CD4-positive, alpha-beta memory T cell (primary cell): ENCODE measurements around the gene SAFB2. TPM values are rescaled to one million over a fixed set of nuclear protein-coding genes. Genes with fewer than 3 reads are reported as not detected.

ENCODE experiments used
- CTCF ChIA-PET: fragments of 350-600 bp; sonication (Branson Sonifier 250); formaldehyde crosslinking; loops from one replicate; lab custom pipeline; 2021; ENCODE audit warnings: inconsistent platforms; ENCODE audit not compliant: partially characterized antibody; lab: Charles Lee
- POLR2A ChIA-PET: fragments of 350-600 bp; sonication (Branson Sonifier 250); formaldehyde crosslinking; loops from one replicate; lab custom pipeline; 2021; ENCODE audit not compliant: partially characterized antibody; lab: Charles Lee
- DNase-seq, 5 donors: peaks; one replicate each; pipeline versions ENCODE4 v3.0.0 to v3.0.0-alpha.2; 2020 to 2022; ENCODE audit warnings: mixed read lengths in 1 of 5
- H3K27ac ChIP-seq: one replicate; pipeline ENCODE4 v1.7.0; 2013; ENCODE audit warnings: low read depth, low read length
- H3K27me3 ChIP-seq: 2 replicates; pipeline ENCODE4 v1.7.0; 2013; ENCODE audit warnings: mild to moderate bottlenecking, low read length, moderate library complexity; ENCODE audit not compliant: insufficient read depth
- H3K36me3 ChIP-seq: 2 replicates; pipeline ENCODE4 v1.7.0; 2013; ENCODE audit warnings: mild to moderate bottlenecking, low read length, moderate library complexity; ENCODE audit not compliant: insufficient read depth
- H3K4me1 ChIP-seq: 2 replicates; pipeline ENCODE4 v1.7.0; 2013; ENCODE audit warnings: mild to moderate bottlenecking, low read length, moderate library complexity; ENCODE audit not compliant: insufficient read depth
- H3K4me3 ChIP-seq, 2 donors: one replicate each; pipeline ENCODE4 v1.7.0; 2013; ENCODE audit warnings: low read length in 2 of 2, mild to moderate bottlenecking in 1 of 2
- H3K9me3 ChIP-seq, 2 donors: one replicate each; pipeline ENCODE4 v1.7.0; 2013; ENCODE audit warnings: low read length in 2 of 2, control low read depth in 1 of 2; ENCODE audit not compliant: control insufficient read depth in 1 of 2
- H3K27ac Mint-ChIP-seq, 7 donors: one replicate each; pipeline ENCODE4 v1.8.0; 2020 to 2021; ENCODE audit warnings: mixed read lengths in 7 of 7, mild to moderate bottlenecking in 6 of 7, inconsistent platforms in 3 of 7, moderate library complexity in 3 of 7
- H3K27me3 Mint-ChIP-seq, 2 donors: one replicate each; pipeline ENCODE4 v1.8.0; 2020 to 2021; ENCODE audit warnings: mixed read lengths in 2 of 2
- H3K36me3 Mint-ChIP-seq, 2 donors: one replicate each; pipeline ENCODE4 v1.8.0; 2020 to 2021; ENCODE audit warnings: mixed read lengths in 2 of 2, inconsistent platforms in 1 of 2, mild to moderate bottlenecking in 1 of 2
- H3K4me1 Mint-ChIP-seq, 4 donors: one replicate each; pipeline ENCODE4 v1.8.0; 2020 to 2021; ENCODE audit warnings: mixed read lengths in 4 of 4, mild to moderate bottlenecking in 1 of 4
- H3K4me3 Mint-ChIP-seq, 8 donors: one replicate each; pipeline ENCODE4 v1.8.0; 2020 to 2021; ENCODE audit warnings: mixed read lengths in 8 of 8, mild to moderate bottlenecking in 7 of 8, moderate library complexity in 6 of 8, inconsistent platforms in 3 of 8
- H3K9me3 Mint-ChIP-seq, 8 donors: one replicate each; pipeline ENCODE4 v1.8.0; 2020 to 2021; ENCODE audit warnings: mixed read lengths in 8 of 8, mild to moderate bottlenecking in 5 of 8, inconsistent platforms in 3 of 8, moderate library complexity in 1 of 8
- intact Hi-C: fragments of 100-400 bp; cut with micrococcal nuclease; formaldehyde crosslinking; loops from one replicate; pipeline ENCODE4 v1.15.1; 2023
- polyA plus RNA-seq, 2 donors: library from polyadenylated mRNA; unstranded; fragments of 300-500 nt; fragmentation: Illumina TruSeq; gene quantifications; one replicate each; pipeline ENCODE4 v1.2.3, GENCODE V29; 2021
- total RNA-seq, 2 experiments: library from RNA; stranded (reverse); gene quantifications; one replicate each; pipeline ENCODE4 v1.2.3, GENCODE V29; 2021

Gene SAFB2
- total and polyA plus RNA-seq, 4 experiments from 2014 or later = 16.6 to 263 (median 161) TPM

- ChIA-PET POLR2A (no interaction called here), CTCF (no interaction called here)
- Histone ChIP-seq H3K4me3 (no peak overlapping the region), H3K27me3 (no peaks in the 10 kb centered on the region), H3K9me3 (no peaks in the 10 kb centered on the region), H3K4me1 (peaks cover 5% of the 10 kb centered on the region), H3K36me3 (no peaks in the 10 kb centered on the region), H3K27ac (no peak overlapping the region)
- Mint-ChIP-seq H3K27me3 (no peaks in the 10 kb centered on the region), H3K9me3 (peaks cover 0 to 3% (median 0%) of the 10 kb centered on the region in 8 donors), H3K36me3 (peaks cover 0 to 3% of the 10 kb centered on the region in 2 donors), H3K4me3 (no peak overlapping the region), H3K27ac (peak overlapping the region in 2 of 7 donors; percentile 24 to 41), H3K4me1 (peaks cover 4 to 10% (median 8%) of the 10 kb centered on the region in 4 donors)
- no peak for DNase-seq
- intact Hi-C loops = loop anchor here (5.0 kb wide), 1 partner anchor 528 kb away; no protein-coding TSS in a partner anchor
Measured at GRCh38 chr19:5575590-5575989, 47.0 kb downstream of the SAFB2 start.

- Mint-ChIP-seq H3K4me3 (no peak overlapping the region), H3K27me3 (peaks cover 2 to 3% of the 10 kb centered on the region in 2 donors), H3K4me1 (peaks cover 0 to 2% (median 1%) of the 10 kb centered on the region in 4 donors), H3K9me3 (peaks cover 0 to 2% (median 0%) of the 10 kb centered on the region in 8 donors), H3K27ac (no peak overlapping the region), H3K36me3 (peaks cover 0 to 3% of the 10 kb centered on the region in 2 donors)
- H3K4me1 ChIP-seq = peaks cover under 1% of the 10 kb centered on the region
- DNase-seq = no peak
- no peaks in the 10 kb centered on the region for H3K36me3 ChIP-seq
- ChIA-PET CTCF (interaction anchor here (0.5 to 1.1 kb wide), 2 partner anchors 10 to 32 kb away, joined by 3 to 5 read pairs; no protein-coding TSS in a partner anchor), POLR2A (interaction anchor here (1.1 kb wide), 1 partner anchor 11 kb away, joined by 3 read pairs; no protein-coding TSS in a partner anchor)
- H3K27ac ChIP-seq = no peak overlapping the region
- H3K9me3 ChIP-seq = no peaks in the 10 kb centered on the region
- H3K27me3 ChIP-seq = no peaks in the 10 kb centered on the region
- no peak overlapping the region for H3K4me3 ChIP-seq
- intact Hi-C loops = no loop called here
Measured at GRCh38 chr19:5572556-5573286, 49.9 kb downstream of the SAFB2 start.

- no peaks in the 10 kb centered on the region for H3K36me3 ChIP-seq
- H3K4me3 ChIP-seq = no peak overlapping the region
- intact Hi-C loops = no loop called here
- H3K36me3 Mint-ChIP-seq = peaks cover 0 to 3% of the 10 kb centered on the region in 2 donors
- H3K4me1 ChIP-seq = no peaks in the 10 kb centered on the region
- DNase-seq = no peak
- H3K4me1 Mint-ChIP-seq = no peaks in the 10 kb centered on the region
- H3K9me3 ChIP-seq = no peaks in the 10 kb centered on the region
- H3K27me3 ChIP-seq = peaks cover 4% of the 10 kb centered on the region
- H3K27me3 Mint-ChIP-seq = peaks cover 2 to 3% of the 10 kb centered on the region in 2 donors
- ChIA-PET POLR2A (no interaction called here), CTCF (no interaction called here)
- H3K4me3 Mint-ChIP-seq = no peak overlapping the region
- H3K27ac ChIP-seq = no peak overlapping the region
- no peaks in the 10 kb centered on the region for H3K9me3 Mint-ChIP-seq
- H3K27ac Mint-ChIP-seq = no peak overlapping the region
Measured at GRCh38 chr19:5571777-5572176, 50.8 kb downstream of the SAFB2 start.

- Mint-ChIP-seq H3K9me3 (peaks cover 0 to 2% (median 0%) of the 10 kb centered on the region in 8 donors), H3K36me3 (peaks cover 0 to 3% of the 10 kb centered on the region in 2 donors), H3K27me3 (peaks cover 8 to 15% of the 10 kb centered on the region in 2 donors), H3K4me3 (no peak overlapping the region), H3K27ac (peak overlapping the region in 1 of 7 donors; percentile 24), H3K4me1 (no peaks in the 10 kb centered on the region)
- no peak for DNase-seq
- Histone ChIP-seq H3K4me1 (no peaks in the 10 kb centered on the region), H3K27ac (no peak overlapping the region), H3K36me3 (no peaks in the 10 kb centered on the region), H3K27me3 (peaks cover 10% of the 10 kb centered on the region), H3K4me3 (no peak overlapping the region), H3K9me3 (no peaks in the 10 kb centered on the region)
- CTCF ChIA-PET = no interaction called here
- intact Hi-C loops = no loop called here
- POLR2A ChIA-PET = no interaction called here
Measured at GRCh38 chr19:5567970-5568407, 54.6 kb downstream of the SAFB2 start.

- no peak within 1 kb of the TSS for H3K4me3 ChIP-seq
- peaks cover 0 to 4% (median 0%) of the 10 kb centered on the region in 8 donors for H3K9me3 Mint-ChIP-seq
- H3K36me3 ChIP-seq = no peaks in the 10 kb centered on the region
- peak within 1 kb of the TSS in 1 of 7 donors; percentile 24 for H3K27ac Mint-ChIP-seq
- no peak within 1 kb of the TSS for H3K4me3 Mint-ChIP-seq
- peaks cover 10% of the 10 kb centered on the region for H3K27me3 ChIP-seq
- no peak for DNase-seq
- H3K4me1 ChIP-seq = no peaks in the 10 kb centered on the region
- no peaks in the 10 kb centered on the region for H3K9me3 ChIP-seq
- peaks cover 0 to 3% of the 10 kb centered on the region in 2 donors for H3K36me3 Mint-ChIP-seq
- CTCF ChIA-PET = no interaction called here
- intact Hi-C loops = no loop called here
- H3K27ac ChIP-seq = no peak within 1 kb of the TSS
- no peaks in the 10 kb centered on the region for H3K4me1 Mint-ChIP-seq
- POLR2A ChIA-PET = no interaction called here
- peaks cover 8 to 17% of the 10 kb centered on the region in 2 donors for H3K27me3 Mint-ChIP-seq
Measured at GRCh38 chr19:5567360-5567969, 55.1 kb downstream of the SAFB2 start, which contains the start of gene TINCR. Gene TINCR, minus strand, starts transcription at chr19:5567953.

- Histone ChIP-seq H3K4me1 (no peaks in the 10 kb centered on the region), H3K27me3 (peaks cover 10% of the 10 kb centered on the region), H3K9me3 (peaks cover 0 to 8% of the 10 kb centered on the region in 2 donors), H3K36me3 (no peaks in the 10 kb centered on the region), H3K27ac (no peak overlapping the region), H3K4me3 (no peak overlapping the region)
- H3K27ac Mint-ChIP-seq = no peak overlapping the region
- H3K4me1 Mint-ChIP-seq = no peaks in the 10 kb centered on the region
- no peak overlapping the region for H3K4me3 Mint-ChIP-seq
- intact Hi-C loops = no loop called here
- peaks cover 5 to 7% of the 10 kb centered on the region in 2 donors for H3K36me3 Mint-ChIP-seq
- DNase-seq = no peak
- CTCF ChIA-PET = no interaction called here
- POLR2A ChIA-PET = no interaction called here
- H3K9me3 Mint-ChIP-seq = peaks cover 0 to 19% (median 13%) of the 10 kb centered on the region in 8 donors
- peaks cover 9 to 27% of the 10 kb centered on the region in 2 donors for H3K27me3 Mint-ChIP-seq
Measured at GRCh38 chr19:5564930-5565329, 57.6 kb downstream of the SAFB2 start.

- Mint-ChIP-seq H3K9me3 (peaks cover 0 to 19% (median 13%) of the 10 kb centered on the region in 8 donors), H3K4me1 (no peaks in the 10 kb centered on the region), H3K27me3 (peaks cover 7 to 27% of the 10 kb centered on the region in 2 donors), H3K27ac (no peak overlapping the region), H3K4me3 (no peak overlapping the region), H3K36me3 (peaks cover 5 to 7% of the 10 kb centered on the region in 2 donors)
- ChIA-PET POLR2A (no interaction called here), CTCF (no interaction called here)
- Histone ChIP-seq H3K4me1 (no peaks in the 10 kb centered on the region), H3K4me3 (no peak overlapping the region), H3K27me3 (peaks cover 10% of the 10 kb centered on the region), H3K36me3 (no peaks in the 10 kb centered on the region), H3K9me3 (peaks cover 0 to 8% of the 10 kb centered on the region in 2 donors), H3K27ac (no peak overlapping the region)
- DNase-seq = no peak
- intact Hi-C loops = no loop called here
Measured at GRCh38 chr19:5563935-5564612, 58.5 kb downstream of the SAFB2 start.
